IMR-90 (cell line): ENCODE results near the gene TMUB1. TPM values are rescaled to one million over a fixed set of nuclear protein-coding genes. Genes with fewer than 3 reads are reported as not detected.

ENCODE experiments used
- ATAC-seq: fragments of 200-7000 bp; cut with Tn5 transposase; 2 replicates; pipeline ENCODE4 v1.9.1; 2020; ENCODE audit warnings: low read depth, mild to moderate bottlenecking, moderate library complexity
- BruUV-seq: library from RNA; stranded (reverse); fragments of 400-500 nt; replicated peaks from 2 replicates; lab custom pipeline; 2021; lab: Mats Ljungman, UMichigan
- CTCF ChIA-PET: fragments of 300-600 bp; formaldehyde crosslinking; extraction: SDS; loops from one replicate; lab custom pipeline; 2021; ENCODE audit warnings: antibody characterized with exemption; lab: Yijun Ruan, JAX
- POLR2A ChIA-PET: fragments of 300-600 bp; sonication (Branson Sonifier 250); formaldehyde crosslinking; loops from one replicate; lab custom pipeline; 2022; ENCODE audit warnings: antibody characterized with exemption; ENCODE audit not compliant: unreplicated experiment; lab: Charles Lee
- DNase-seq: peaks from one replicate; pipeline ENCODE4 v3.0.0; 2013
- H2AFZ ChIP-seq: replicated peaks from 2 replicates; pipeline ENCODE3; 2013; ENCODE audit warnings: low read length, mild to moderate bottlenecking; ENCODE audit not compliant: poor library complexity
- H2AK5ac ChIP-seq: 2 replicates; pipeline ENCODE4 v1.6.1; 2013; ENCODE audit warnings: low read depth, low read length, inconsistent platforms
- H2AK9ac ChIP-seq: replicated peaks from 2 replicates; pipeline ENCODE3; 2013; ENCODE audit warnings: mild to moderate bottlenecking, low read depth, low read length, moderate library complexity; ENCODE audit not compliant: poor library complexity
- H2BK120ac ChIP-seq: 2 replicates; pipeline ENCODE4 v1.6.1; 2013; ENCODE audit warnings: low read depth, low read length, inconsistent platforms
- H2BK15ac ChIP-seq: 3 replicates; pipeline ENCODE4 v1.6.1; 2013; ENCODE audit warnings: low read depth, low read length, inconsistent platforms
- H2BK20ac ChIP-seq: 2 replicates; pipeline ENCODE4 v1.6.1; 2013; ENCODE audit warnings: low read depth, mild to moderate bottlenecking, inconsistent platforms, low read length, moderate library complexity
- H2BK5ac ChIP-seq: 2 replicates; pipeline ENCODE4 v1.6.1; 2013; ENCODE audit warnings: mild to moderate bottlenecking, low read depth, low read length, inconsistent platforms; ENCODE audit not compliant: poor library complexity, severe bottlenecking
- H3K14ac ChIP-seq: replicated peaks from 2 replicates; pipeline ENCODE4 v1.6.1; 2013; ENCODE audit warnings: low read depth, low read length, inconsistent platforms
- H3K18ac ChIP-seq: 2 replicates; pipeline ENCODE4 v1.6.1; 2013; ENCODE audit warnings: low read depth, low read length, control low read depth
- H3K23ac ChIP-seq: 2 replicates; pipeline ENCODE4 v1.6.1; 2013; ENCODE audit warnings: low read depth, low read length, inconsistent platforms
- H3K27ac ChIP-seq: 2 replicates; pipeline ENCODE4 v1.5.1; 2013; ENCODE audit warnings: mild to moderate bottlenecking, control low read depth, low read length; ENCODE audit not compliant: insufficient read depth
- H3K27me3 ChIP-seq: 2 replicates; pipeline ENCODE4 v1.6.1; 2013; ENCODE audit warnings: low read length; ENCODE audit not compliant: control insufficient read depth, insufficient read depth
- H3K36me3 ChIP-seq: 2 replicates; pipeline ENCODE4 v1.6.1; 2013; ENCODE audit warnings: low read length, mixed read lengths; ENCODE audit not compliant: control insufficient read depth, insufficient read depth
- H3K4ac ChIP-seq: 2 replicates; pipeline ENCODE4 v1.6.1; 2013; ENCODE audit warnings: low read depth, low read length, inconsistent platforms
- H3K4me1 ChIP-seq: 2 replicates; pipeline ENCODE4 v1.6.1; 2013; ENCODE audit warnings: low read length, mixed read lengths; ENCODE audit not compliant: control insufficient read depth, insufficient read depth
- H3K4me2 ChIP-seq: 2 replicates; pipeline ENCODE4 v1.6.1; 2013; ENCODE audit warnings: low read depth, mild to moderate bottlenecking, control low read depth, low read length, moderate library complexity
- H3K4me3 ChIP-seq: 2 replicates; pipeline ENCODE4 v1.5.1; 2013; ENCODE audit warnings: low read depth, mild to moderate bottlenecking, control low read depth, low read length, moderate library complexity; ENCODE audit not compliant: insufficient read depth
- H3K56ac ChIP-seq: 2 replicates; pipeline ENCODE4 v1.6.1; 2013; ENCODE audit warnings: low read length, inconsistent platforms; ENCODE audit not compliant: insufficient read depth; ENCODE audit errors: extremely low read depth
- H3K79me1 ChIP-seq, 2 experiments: 2 replicates each; pipeline ENCODE4 v1.6.1; 2013; ENCODE audit warnings: low read length in 2 of 2, inconsistent platforms in 1 of 2, low read depth in 1 of 2
- H3K9ac ChIP-seq: 2 replicates; pipeline ENCODE4 v1.6.1; 2013; ENCODE audit warnings: low read depth, low read length, control low read depth
- H3K9me1 ChIP-seq: 2 replicates; pipeline ENCODE4 v1.6.1; 2013; ENCODE audit warnings: low read length, inconsistent platforms; ENCODE audit not compliant: insufficient read depth
- H3K9me3 ChIP-seq: 2 replicates; pipeline ENCODE4 v1.6.1; 2013; ENCODE audit warnings: low read length; ENCODE audit not compliant: control insufficient read depth, insufficient read depth
- H4K20me1 ChIP-seq: 2 replicates; pipeline ENCODE4 v1.6.1; 2013; ENCODE audit warnings: low read length, inconsistent platforms; ENCODE audit not compliant: insufficient read depth
- H4K5ac ChIP-seq: 2 replicates; pipeline ENCODE4 v1.6.1; 2013; ENCODE audit warnings: mild to moderate bottlenecking, low read depth, low read length, control low read depth
- H4K8ac ChIP-seq, 2 experiments: 2 replicates each; pipeline ENCODE4 v1.6.1; 2013; ENCODE audit warnings: low read depth in 2 of 2, low read length in 2 of 2, control low read depth in 1 of 2, inconsistent platforms in 1 of 2
- H4K91ac ChIP-seq: 2 replicates; pipeline ENCODE4 v1.6.1; 2013; ENCODE audit warnings: low read depth, low read length, inconsistent platforms; ENCODE audit not compliant: insufficient read depth
- BHLHE40 ChIP-seq: fragments of 150-350 bp; IDR thresholded peaks from 2 replicates; pipeline ENCODE4 v1.6.1; 2016; ENCODE audit warnings: mild to moderate bottlenecking, low read depth, low read length
- CEBPB ChIP-seq: IDR thresholded peaks from 2 replicates; pipeline ENCODE4 v1.6.1; 2012; ENCODE audit warnings: low read depth, low read length, improper control_type of control experiment
- CTCF ChIP-seq: conservative IDR thresholded peaks from 2 replicates; pipeline ENCODE4 v1.5.1; 2012; ENCODE audit warnings: mild to moderate bottlenecking, low read depth, low read length, improper control_type of control experiment
- FOS ChIP-seq: fragments of 150-350 bp; IDR thresholded peaks from 2 replicates; pipeline ENCODE4 v1.6.1; 2016; ENCODE audit warnings: low read depth, low read length
- MAFK ChIP-seq: IDR thresholded peaks from 2 replicates; pipeline ENCODE4 v1.6.1; 2012; ENCODE audit warnings: low read depth, low read length, improper control_type of control experiment
- POLR2A ChIP-seq: IDR thresholded peaks from 2 replicates; pipeline ENCODE4 v1.6.1; 2012; ENCODE audit warnings: mild to moderate bottlenecking, low read depth, low read length
- SMC3 ChIP-seq: fragments of 150-350 bp; IDR thresholded peaks from 2 replicates; pipeline ENCODE4 v1.6.1; 2016; ENCODE audit warnings: low read depth, mild to moderate bottlenecking, antibody characterized with exemption, low read length, moderate library complexity
- WGBS, 2 experiments: methylation state at CpG; one replicate each; pipeline versions ENCODE4 v1.1.5 to v1.1.7; 2013; ENCODE audit warnings: missing lambda C conversion rate in 2 of 2; ENCODE audit not compliant: insufficient read length in 1 of 2; ENCODE audit errors: extremely low coverage in 2 of 2; 5-methylcytosine and 5-hydroxymethylcytosine counted together
- dilution Hi-C: fragments of 300-500 bp; cut with HindIII; formaldehyde crosslinking; loops from one replicate; pipeline ENCODE4 v1.14.3; 2018; ENCODE audit warnings: low sequenced_read_pairs; ENCODE audit not compliant: unreplicated experiment
- in situ Hi-C: fragments of 300-500 bp; cut with MboI; formaldehyde crosslinking; loops from 3 replicates; pipeline ENCODE4 v1.14.3; 2019; ENCODE audit warnings: low sequenced_read_pairs, inconsistent platforms, mixed read lengths
- intact Hi-C: fragments of 100-400 bp; cut with micrococcal nuclease; formaldehyde crosslinking; loops from 2 replicates; pipeline ENCODE4 v1.10.0; 2022
- polyA plus RNA-seq, 3 experiments: library from polyadenylated mRNA; depleted of rRNA; stranded (reverse); fragments of >200 nt; gene quantifications; 2 replicates each; pipeline ENCODE4 v1.2.3, GENCODE V29; 2012; ENCODE audit warnings: low replicate concordance in 1 of 3
- total RNA-seq: library from RNA; depleted of rRNA; stranded (reverse); fragments of >200 nt; gene quantifications from 2 replicates; pipeline ENCODE4 v1.2.3, GENCODE V29; 2012

The TMUB1 gene
- total and polyA plus RNA-seq, 2 of the 4 experiments (the other 2 are of a cell fraction), result 6.8 to 29.8 TPM

- TF ChIP-seq FOS (no peak), CTCF (no peak), SMC3 (no peak), CEBPB (no peak), POLR2A (no peak), BHLHE40 (no peak), MAFK (no peak)
- dilution Hi-C loops, result no loop called here
- H2AFZ ChIP-seq, result no peak overlapping the region
- H4K91ac ChIP-seq, result no peak overlapping the region
- POLR2A ChIA-PET, result no interaction called here
- H2BK5ac ChIP-seq, result no peak overlapping the region
- peaks cover 82% of the 10 kb centered on the region for H4K20me1 ChIP-seq
- no peak overlapping the region for H2BK20ac ChIP-seq
- H3K27me3 ChIP-seq, result no peaks in the 10 kb centered on the region
- no peak overlapping the region for H2BK15ac ChIP-seq
- ATAC-seq (no peak), DNase-seq (no peak)
- peaks cover 4% of the 10 kb centered on the region; the same call in 1 of the 2 replicates for H3K9me1 ChIP-seq
- CTCF ChIA-PET, result interaction anchor here (1.0 kb wide), 1 partner anchor 12 kb away, joined by 4 read pairs; no protein-coding TSS in a partner anchor
- intact Hi-C loops, result no loop called here
- peaks cover 28 to 90% of the 10 kb centered on the region in 2 experiments for H3K79me1 ChIP-seq
- H3K9ac ChIP-seq, result no peak overlapping the region
- H3K36me3 ChIP-seq, result peaks cover 6% of the 10 kb centered on the region
- BruUV-seq, result no TSS peak
- in situ Hi-C loops, result loop anchor here (10.0 to 25.0 kb wide), 2 partner anchors 198 to 316 kb away; no protein-coding TSS in a partner anchor
- no peak overlapping the region for H4K8ac ChIP-seq
- H3K9me3 ChIP-seq, result no peaks in the 10 kb centered on the region
- no peak overlapping the region for H2AK9ac ChIP-seq
- H3K18ac ChIP-seq, result no peak overlapping the region
- H3K4me1 ChIP-seq, result peaks cover 8% of the 10 kb centered on the region
- H3K56ac ChIP-seq, result no peak overlapping the region
- no peak overlapping the region for H3K4me2 ChIP-seq
- 100% methylated on average over 1 of the region's 3 CpGs; no CpG with 5 or more reads in 1 of the 2 experiments for WGBS, 2 experiments
- H3K4me3 ChIP-seq, result no peak overlapping the region
- no peak overlapping the region for H2BK120ac ChIP-seq
- no peak overlapping the region for H3K4ac ChIP-seq
- no peak overlapping the region for H3K23ac ChIP-seq
- H3K14ac ChIP-seq, result no peak overlapping the region
- H2AK5ac ChIP-seq, result no peak overlapping the region
- H4K5ac ChIP-seq, result no peak overlapping the region
- H3K27ac ChIP-seq, result no peak overlapping the region
Observed at GRCh38 chr7:151102991-151103390, 19.7 kb upstream of the TMUB1 start.
